Heart right ventricle (tissue), 16 donors: ENCODE results near the gene AMT. TPM values are rescaled to one million over a fixed set of nuclear protein-coding genes. Genes with fewer than 3 reads are reported as not detected.

Experiments
- ATAC-seq, 8 donors: fragments of 200-7000 bp; cut with Tn5 transposase; one replicate each; pipeline ENCODE4 v1.9.1; 2020; ENCODE audit warnings: mild to moderate bottlenecking in 8 of 8, moderate library complexity in 8 of 8, moderate number of reproducible peaks in 1 of 8
- DNase-seq, 2 donors: peaks; one replicate each; pipeline ENCODE4 v3.0.0-alpha.2; 2020
- H3K27ac ChIP-seq, 10 donors: fragments of 200-600 bp; sonication (generic) in 2 of 10; one replicate each; pipeline versions ENCODE4 v1.5.0 to v1.8.0; 2020 to 2022; ENCODE audit warnings: mild to moderate bottlenecking in 3 of 10
- H3K27me3 ChIP-seq, 7 donors: fragments of 200-600 bp; one replicate each; pipeline ENCODE4 v1.8.0; 2021 to 2022; ENCODE audit warnings: mild to moderate bottlenecking in 2 of 7
- H3K36me3 ChIP-seq, 9 donors: fragments of 200-600 bp; sonication (generic) in 1 of 9; one replicate each; pipeline versions ENCODE4 v1.5.0 to v1.8.0; 2020 to 2022; ENCODE audit warnings: mild to moderate bottlenecking in 2 of 9
- H3K4me1 ChIP-seq, 9 donors: fragments of 200-600 bp; sonication (generic) in 1 of 9; one replicate each; pipeline versions ENCODE4 v1.5.0 to v1.8.0; 2020 to 2022; ENCODE audit warnings: mild to moderate bottlenecking in 4 of 9
- H3K4me3 ChIP-seq, 10 donors: fragments of 200-600 bp; sonication (generic) in 2 of 10; one replicate each; pipeline versions ENCODE4 v1.5.0 to v1.8.0; 2020 to 2022; ENCODE audit warnings: mild to moderate bottlenecking in 7 of 10, moderate library complexity in 2 of 10
- H3K9me3 ChIP-seq, 11 donors: fragments of 200-600 bp in 10 of 11; sonication (generic) in 2 of 11; one replicate each; pipeline versions ENCODE4 v1.5.0 to v1.8.0; 2013 to 2022; ENCODE audit warnings: mild to moderate bottlenecking in 2 of 11, control low read depth in 1 of 11, moderate library complexity in 1 of 11
- WGBS, 2 donors: extraction: QIAGEN DNeasy Blood & Tissue Kit; methylation state at CpG; one replicate each; pipeline ENCODE4 v1.1.7; 2013; ENCODE audit warnings: inconsistent platforms in 1 of 2; 5-methylcytosine and 5-hydroxymethylcytosine counted together
- intact Hi-C, 10 donors: fragments of 100-400 bp; cut with DNase I; formaldehyde crosslinking; loops; one replicate each; pipeline versions ENCODE4 v1.11.1 to v1.14.2; 2022
- polyA plus RNA-seq, 2 donors: library from polyadenylated mRNA; stranded (reverse); fragments of 200-250 nt; gene quantifications; one replicate each; pipeline ENCODE4 v1.2.3, GENCODE V29; 2013
- total RNA-seq, 10 donors: library from RNA; stranded (reverse); fragmentation: NEBNext Ultra II Directional in 3 of 10; extraction: Animal tissue kit (Norgen Biotek cat#: 25700) in 3 of 10; gene quantifications; one replicate each; pipeline versions ENCODE4 v1.2.1 to v1.2.4, GENCODE V29; 2021 to 2023
- TF ChIP-seq, protein P1 (sequence below), 9 donors: fragments of 200-600 bp; sonication (generic) in 2 of 9; IDR thresholded peaks; one replicate each; pipeline versions ENCODE4 v1.5.0 to v1.8.0; 2021 to 2022; ENCODE audit warnings: antibody characterized with exemption in 9 of 9, mild to moderate bottlenecking in 5 of 9, moderate library complexity in 1 of 9
- donor health status: Arrhythmogenic right ventricular cardiomyopathy.
- donor health status: ischemic (EF 13 %, LVEDD 7.1; RV severe dilation, severe dysfunction).
- donor health status: healthy with polysubstance abuse.
- donor health status: DM: no; HTN: yes; CAD: no.
- donor health status: DM: no; HTN: no; CAD: no.
- donor health status: ischemic (EF 25% LVEDD 6.9; RV normal size, moderate dysfunction).
- donor health status: ischemic (EF 25% LVEDD 5.7; RV mildly dilated, moderate dysfunction).
- donor health status: healthy.
- donor health status: DM: yes; HTN: yes; CAD: no.
- donor health status: Ischemic cardiomyopathy.
- donor health status: ischemic (EF 35%, LVEDD 5.7; RV mildly dilated, moderate dysfunction).
- donor health status: nonischemic (EF 11% LVEDD 7.7; RV severe dilation, severe dysfunction).
- donor health status: DM: yes; HTN: yes; CAD: no.
- donor health status: PGD.
- donor health status: ischemic (EF 29% LVEDD 5.4; RV normal size, mild dysfunction).
- donor health status: nonischemic (EF 23%, LVEDD 6.1; RV moderate dilation, normal function).

AMT gene
- total and polyA plus RNA-seq, 12 donors, result 3.2 to 40.9 (median 31.1) TPM

- no peak for ATAC-seq
- DNase-seq, result no peak
- Histone ChIP-seq H3K4me1 (peaks cover 9 to 92% (median 66%) of the 10 kb centered on the region in 9 donors), H3K36me3 (peaks cover 0 to 34% (median 0%) of the 10 kb centered on the region in 9 donors), H3K27me3 (no peaks in the 10 kb centered on the region), H3K9me3 (no peaks in the 10 kb centered on the region), H3K27ac (no peak overlapping the region), H3K4me3 (no peak overlapping the region)
- intact Hi-C loops, result no loop called here
- WGBS, 2 donors, result 97% methylated on average over 6 of the region's 6 CpGs
- TF ChIP-seq, protein P1, sequence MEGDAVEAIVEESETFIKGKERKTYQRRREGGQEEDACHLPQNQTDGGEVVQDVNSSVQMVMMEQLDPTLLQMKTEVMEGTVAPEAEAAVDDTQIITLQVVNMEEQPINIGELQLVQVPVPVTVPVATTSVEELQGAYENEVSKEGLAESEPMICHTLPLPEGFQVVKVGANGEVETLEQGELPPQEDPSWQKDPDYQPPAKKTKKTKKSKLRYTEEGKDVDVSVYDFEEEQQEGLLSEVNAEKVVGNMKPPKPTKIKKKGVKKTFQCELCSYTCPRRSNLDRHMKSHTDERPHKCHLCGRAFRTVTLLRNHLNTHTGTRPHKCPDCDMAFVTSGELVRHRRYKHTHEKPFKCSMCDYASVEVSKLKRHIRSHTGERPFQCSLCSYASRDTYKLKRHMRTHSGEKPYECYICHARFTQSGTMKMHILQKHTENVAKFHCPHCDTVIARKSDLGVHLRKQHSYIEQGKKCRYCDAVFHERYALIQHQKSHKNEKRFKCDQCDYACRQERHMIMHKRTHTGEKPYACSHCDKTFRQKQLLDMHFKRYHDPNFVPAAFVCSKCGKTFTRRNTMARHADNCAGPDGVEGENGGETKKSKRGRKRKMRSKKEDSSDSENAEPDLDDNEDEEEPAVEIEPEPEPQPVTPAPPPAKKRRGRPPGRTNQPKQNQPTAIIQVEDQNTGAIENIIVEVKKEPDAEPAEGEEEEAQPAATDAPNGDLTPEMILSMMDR (IDR thresholded peaks at IDR 0.05), result no peak
Measured at GRCh38 chr3:49389297-49389696, 33.0 kb downstream of the AMT start.

- TF ChIP-seq, protein P1 (IDR thresholded peaks at IDR 0.05), result no peak
- Histone ChIP-seq H3K36me3 (peaks cover 0 to 29% (median 0%) of the 10 kb centered on the region in 9 donors), H3K4me1 (peaks cover 9 to 92% (median 64%) of the 10 kb centered on the region in 9 donors), H3K27ac (peak overlapping the region in 1 of 10 donors; percentile 8), H3K9me3 (no peaks in the 10 kb centered on the region), H3K4me3 (no peak overlapping the region), H3K27me3 (no peaks in the 10 kb centered on the region)
- DNase-seq (no peak), ATAC-seq (peak in 1 of 8 donors; percentile 17)
- intact Hi-C loops, result no loop called here
- WGBS, 2 donors, result 79 to 87% methylated on average over 1 of the region's 1 CpG
Measured at GRCh38 chr3:49388289-49388820, 33.9 kb downstream of the AMT start.

DNA sequence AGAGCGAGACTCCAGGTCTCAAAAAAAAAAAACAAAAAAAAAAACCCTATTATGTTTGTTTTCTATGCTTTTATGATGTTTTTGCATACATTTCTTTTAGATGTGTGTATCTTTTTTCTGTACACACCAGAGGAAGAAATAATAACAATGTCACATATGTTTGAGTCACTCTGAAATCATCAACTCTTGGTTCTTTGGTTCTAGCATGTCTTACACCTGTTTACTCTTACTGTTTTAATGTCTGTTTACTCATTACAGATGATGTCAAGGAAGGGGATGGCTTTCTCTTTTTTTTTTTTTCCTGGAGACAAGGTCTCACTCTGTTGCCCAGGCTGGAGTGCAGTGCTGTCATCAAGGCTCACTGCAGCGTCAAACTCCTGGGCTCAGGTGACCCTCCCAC, 34.6 kb downstream of the AMT start:
- H3K36me3 ChIP-seq, result peaks cover 0 to 23% (median 0%) of the 10 kb centered on the region in 9 donors
- H3K27me3 ChIP-seq, result no peaks in the 10 kb centered on the region
- ATAC-seq, result peak in 1 of 8 donors; percentile 10
- TF ChIP-seq, protein P1 (IDR thresholded peaks at IDR 0.05), result no peak
- H3K9me3 ChIP-seq, result no peaks in the 10 kb centered on the region
- 80 to 83% methylated on average over 2 of the region's 2 CpGs for WGBS, 2 donors
- peaks cover 9 to 89% (median 61%) of the 10 kb centered on the region in 9 donors for H3K4me1 ChIP-seq
- intact Hi-C loops, result no loop called here
- no peak overlapping the region for H3K27ac ChIP-seq
- DNase-seq, result no peak
- no peak overlapping the region for H3K4me3 ChIP-seq

DNA sequence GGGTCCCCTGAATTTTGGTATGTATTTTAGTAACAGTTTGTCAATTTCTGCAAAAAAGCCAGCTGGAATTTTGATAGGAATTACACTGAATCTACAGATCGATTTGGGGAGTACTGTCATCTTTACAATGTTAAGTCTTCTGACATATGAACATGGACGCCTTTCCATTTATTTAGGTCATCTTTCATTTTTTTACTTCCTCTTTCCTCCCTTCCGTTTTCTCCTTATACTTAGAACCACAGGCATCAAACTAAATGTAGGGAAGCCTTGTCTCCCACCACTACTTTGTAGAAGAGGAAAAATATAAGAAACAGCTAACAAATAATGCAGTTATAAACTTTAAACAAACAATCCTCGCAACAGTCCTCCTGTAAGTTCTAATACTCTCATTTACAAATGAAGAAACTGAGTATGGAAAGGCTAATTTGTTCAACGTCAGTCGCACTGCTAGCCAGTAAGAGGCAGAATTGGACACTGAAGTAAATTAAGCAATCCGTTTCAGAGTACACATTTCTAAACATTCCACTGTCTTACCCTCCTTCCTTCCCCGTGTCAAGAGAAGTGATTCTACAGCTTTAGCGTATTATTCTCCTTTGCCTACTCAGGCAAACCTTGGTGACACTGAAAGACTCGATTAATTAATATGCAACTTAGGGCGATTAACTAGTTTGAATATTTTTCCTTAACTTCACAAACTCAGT, 36.1 kb downstream of the AMT start:
- intact Hi-C loops, result no loop called here
- Histone ChIP-seq H3K9me3 (no peaks in the 10 kb centered on the region), H3K36me3 (peaks cover 0 to 12% (median 0%) of the 10 kb centered on the region in 9 donors), H3K27me3 (no peaks in the 10 kb centered on the region), H3K27ac (peak overlapping the region in 1 of 10 donors; percentile 61), H3K4me1 (peaks cover 9 to 89% (median 56%) of the 10 kb centered on the region in 9 donors), H3K4me3 (no peak overlapping the region)
- ATAC-seq (no peak), DNase-seq (no peak)
- WGBS, 2 donors, result 73 to 83% methylated on average over 11 of the region's 11 CpGs
- TF ChIP-seq, protein P1 (IDR thresholded peaks at IDR 0.05), result no peak
